ENCODE data around the gene MYDGF.
A peak's percentile ranks its signal among the peaks of the same experiment; 100 is the strongest.
"Not testable (repeated sequence)": the region's sequence is repeated elsewhere in the genome, so short reads cannot be mapped to it uniquely, and the experiment has no call there.

Gene MYDGF

GRCh38 chr19:4669723-4670480 is at the start of gene MYDGF:
Gene MYDGF, minus strand, starts transcription at chr19:4670342. Its CDS starts 8 bp downstream, at chr19:4670334.
- Mint-ChIP-seq H3K27me3 (ENCODE audit: low read depth) (no peaks in the 10 kb centered on the region), H3K4me1 (ENCODE audit: low read depth) (peaks cover 6% of the 10 kb centered on the region), H3K4me3 (peak within 1 kb of the TSS; percentile 87), H3K36me3 (ENCODE audit: low read depth) (peaks cover 13% of the 10 kb centered on the region), H3K9me3 (no peaks in the 10 kb centered on the region), H3K27ac (peak within 1 kb of the TSS; percentile 70)

- Mint-ChIP-seq H3K4me1 (ENCODE audit: low read depth) (peaks cover 18% of the 10 kb centered on the region), H3K9me3 (no peaks in the 10 kb centered on the region), H3K4me3 (no peak overlapping the region), H3K36me3 (ENCODE audit: low read depth) (peaks cover 32% of the 10 kb centered on the region), H3K27ac (no peak overlapping the region), H3K27me3 (ENCODE audit: low read depth) (peaks cover 6% of the 10 kb centered on the region)
Observed at GRCh38 chr19:4719499-4719866, 49.3 kb upstream of the MYDGF start.

DNA sequence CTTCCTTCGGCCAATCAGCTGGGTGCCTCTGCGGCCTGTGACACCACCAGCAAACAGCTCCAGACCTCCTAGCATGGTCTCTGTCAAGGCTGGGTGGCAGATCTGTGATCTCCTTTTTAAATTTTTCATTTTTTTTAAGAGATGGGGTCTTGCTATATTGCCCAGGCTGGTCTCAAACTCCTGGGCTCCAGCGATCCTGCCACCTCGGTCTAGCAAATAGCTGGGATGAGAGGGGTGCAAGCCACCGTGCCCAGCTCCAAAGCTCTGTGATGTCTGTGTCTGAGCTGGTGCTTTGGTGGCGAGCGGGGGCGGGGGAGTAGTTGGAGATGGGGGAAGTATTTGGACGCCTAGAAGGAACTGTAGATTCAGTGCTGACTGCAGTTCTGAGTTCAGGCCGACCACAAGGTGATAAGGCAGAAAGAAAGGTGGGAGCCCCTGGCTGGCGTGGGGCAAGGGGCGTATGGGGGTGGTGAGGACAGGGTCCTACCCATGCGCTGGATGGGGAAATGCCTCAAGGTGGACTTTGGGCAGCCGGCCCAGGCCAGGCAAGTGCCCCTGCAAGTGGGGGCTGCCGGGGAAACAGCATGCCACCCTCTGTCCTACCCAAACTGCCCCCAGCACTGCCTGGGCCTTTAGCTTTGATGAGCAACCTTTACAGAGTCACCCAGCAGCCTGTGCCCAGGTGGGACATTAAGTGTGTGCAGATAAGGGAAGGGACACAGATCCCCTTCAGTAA is 48.0 kb upstream of the MYDGF start:
- no peak overlapping the region for H3K27ac Mint-ChIP-seq
- peaks cover 12% of the 10 kb centered on the region for H3K4me1 Mint-ChIP-seq (ENCODE audit: low read depth)
- H3K9me3 Mint-ChIP-seq, result no peaks in the 10 kb centered on the region
- H3K36me3 Mint-ChIP-seq (ENCODE audit: low read depth), result peaks cover 29% of the 10 kb centered on the region
- H3K27me3 Mint-ChIP-seq (ENCODE audit: low read depth), result no peaks in the 10 kb centered on the region
- H3K4me3 Mint-ChIP-seq, result no peak overlapping the region

GRCh38 chr19:4717191-4717965 is 47.2 kb upstream of the MYDGF start:
- Mint-ChIP-seq H3K36me3 (ENCODE audit: low read depth) (peaks cover 26% of the 10 kb centered on the region), H3K4me3 (no peak overlapping the region), H3K27ac (no peak overlapping the region), H3K4me1 (ENCODE audit: low read depth) (peaks cover 8% of the 10 kb centered on the region), H3K9me3 (no peaks in the 10 kb centered on the region), H3K27me3 (ENCODE audit: low read depth) (no peaks in the 10 kb centered on the region)

- H3K4me1 Mint-ChIP-seq (ENCODE audit: low read depth), result peaks cover 2% of the 10 kb centered on the region
- no peaks in the 10 kb centered on the region for H3K27me3 Mint-ChIP-seq (ENCODE audit: low read depth)
- no peaks in the 10 kb centered on the region for H3K9me3 Mint-ChIP-seq
- H3K27ac Mint-ChIP-seq, result no peak overlapping the region
- peaks cover 29% of the 10 kb centered on the region for H3K36me3 Mint-ChIP-seq (ENCODE audit: low read depth)
- H3K4me3 Mint-ChIP-seq, result no peak overlapping the region
Observed at GRCh38 chr19:4715529-4716221, 45.5 kb upstream of the MYDGF start.

DNA sequence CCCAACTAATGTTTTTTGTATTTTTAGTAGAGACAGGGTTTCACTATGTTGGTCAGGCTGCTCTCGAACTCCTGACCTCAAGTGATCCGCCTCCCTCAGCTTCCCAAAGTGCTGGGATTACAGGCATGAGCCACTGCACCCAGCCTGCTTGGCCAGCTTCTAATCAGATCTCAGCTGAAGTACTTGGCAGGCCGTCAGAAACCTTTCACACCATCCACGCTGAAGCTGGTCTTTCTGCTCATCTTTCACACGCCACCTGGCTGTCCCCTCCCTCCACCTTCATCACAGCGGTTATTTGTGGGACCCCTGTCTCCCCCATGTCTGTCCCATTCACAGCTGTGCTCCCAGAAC is 45.0 kb upstream of the MYDGF start:
- H3K36me3 Mint-ChIP-seq (ENCODE audit: low read depth), result peaks cover 25% of the 10 kb centered on the region
- not testable (repeated sequence) for H3K27me3 Mint-ChIP-seq (ENCODE audit: low read depth); H3K4me3 Mint-ChIP-seq; H3K4me1 Mint-ChIP-seq (ENCODE audit: low read depth); H3K27ac Mint-ChIP-seq; H3K9me3 Mint-ChIP-seq

DNA sequence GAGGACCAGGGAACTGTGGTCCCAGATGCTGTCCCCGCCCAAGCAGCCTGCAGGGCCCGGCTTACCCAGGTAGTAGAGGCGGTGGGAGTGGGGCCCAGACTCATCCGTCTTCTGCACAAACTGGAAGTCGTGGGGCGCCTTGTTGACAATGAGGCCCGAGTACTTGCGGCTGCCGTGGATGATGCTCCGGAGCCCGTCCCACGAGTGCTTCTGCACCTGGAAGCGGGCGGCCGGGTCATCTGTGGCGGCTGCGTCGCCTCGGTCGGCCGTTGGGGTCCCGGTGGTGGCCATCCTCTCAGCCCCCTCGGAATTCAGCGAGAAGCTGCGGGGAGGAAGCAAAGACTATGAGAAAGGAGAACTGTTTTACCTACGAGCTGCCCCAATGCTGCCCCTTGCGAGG is 43.9 kb upstream of the MYDGF start:
- no peaks in the 10 kb centered on the region for H3K9me3 Mint-ChIP-seq
- H3K4me3 Mint-ChIP-seq, result no peak overlapping the region
- H3K4me1 Mint-ChIP-seq (ENCODE audit: low read depth), result peaks cover 5% of the 10 kb centered on the region
- H3K27ac Mint-ChIP-seq, result no peak overlapping the region
- peaks cover 25% of the 10 kb centered on the region for H3K36me3 Mint-ChIP-seq (ENCODE audit: low read depth)
- H3K27me3 Mint-ChIP-seq (ENCODE audit: low read depth), result no peaks in the 10 kb centered on the region

GRCh38 chr19:4713384-4713951 is 43.3 kb upstream of the MYDGF start:
- H3K4me1 Mint-ChIP-seq (ENCODE audit: low read depth), result peaks cover 5% of the 10 kb centered on the region
- no peaks in the 10 kb centered on the region for H3K27me3 Mint-ChIP-seq (ENCODE audit: low read depth)
- no peak overlapping the region for H3K27ac Mint-ChIP-seq
- H3K36me3 Mint-ChIP-seq (ENCODE audit: low read depth), result peaks cover 21% of the 10 kb centered on the region
- no peaks in the 10 kb centered on the region for H3K9me3 Mint-ChIP-seq
- no peak overlapping the region for H3K4me3 Mint-ChIP-seq

GRCh38 chr19:4712771-4713170 is 42.6 kb upstream of the MYDGF start:
- H3K9me3 Mint-ChIP-seq, result no peaks in the 10 kb centered on the region
- H3K4me1 Mint-ChIP-seq (ENCODE audit: low read depth), result peaks cover 5% of the 10 kb centered on the region
- no peak overlapping the region for H3K27ac Mint-ChIP-seq
- no peaks in the 10 kb centered on the region for H3K27me3 Mint-ChIP-seq (ENCODE audit: low read depth)
- H3K36me3 Mint-ChIP-seq (ENCODE audit: low read depth), result peaks cover 19% of the 10 kb centered on the region
- H3K4me3 Mint-ChIP-seq, result no peak overlapping the region

DNA sequence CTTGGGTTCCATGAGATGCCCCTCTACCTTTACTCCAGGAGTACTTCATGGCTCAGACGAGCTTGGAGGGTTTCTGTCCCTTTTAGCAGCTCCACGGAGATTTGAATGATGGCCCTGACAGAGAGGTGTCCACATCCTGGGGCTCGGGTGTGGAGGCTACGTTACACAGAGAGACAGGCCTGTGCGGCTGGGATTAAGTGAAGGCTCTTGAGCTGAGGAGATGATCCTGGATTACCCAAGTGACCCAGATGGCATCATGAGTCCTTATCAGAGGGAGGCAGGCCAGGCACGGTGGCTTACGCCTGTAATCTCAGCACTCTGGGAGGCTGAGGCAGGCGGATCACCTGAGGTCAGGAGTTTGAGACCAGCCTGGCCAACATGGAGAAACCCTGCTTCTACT is 41.1 kb upstream of the MYDGF start:
- no peak overlapping the region for H3K4me3 Mint-ChIP-seq
- peaks cover 16% of the 10 kb centered on the region for H3K36me3 Mint-ChIP-seq (ENCODE audit: low read depth)
- H3K9me3 Mint-ChIP-seq, result no peaks in the 10 kb centered on the region
- H3K27ac Mint-ChIP-seq, result no peak overlapping the region
- no peaks in the 10 kb centered on the region for H3K27me3 Mint-ChIP-seq (ENCODE audit: low read depth)
- peaks cover 5% of the 10 kb centered on the region for H3K4me1 Mint-ChIP-seq (ENCODE audit: low read depth)

DNA sequence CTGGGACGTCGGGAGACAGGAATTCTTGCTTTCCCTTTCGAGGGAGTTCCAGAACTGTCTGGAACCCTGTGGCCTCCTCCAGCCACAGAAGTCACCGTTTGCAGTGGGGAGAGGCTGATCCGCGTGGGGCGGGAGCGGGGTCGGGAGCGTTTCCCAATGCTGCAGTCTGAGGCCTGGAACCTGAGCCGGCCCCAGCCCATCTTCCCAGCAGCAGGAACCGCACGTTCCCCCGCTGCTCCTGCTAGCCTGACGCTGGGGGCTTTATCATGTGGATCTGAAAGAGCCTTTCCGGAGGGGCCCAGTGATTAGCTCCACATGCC is 40.1 kb upstream of the MYDGF start:
- no peak overlapping the region for H3K27ac Mint-ChIP-seq
- H3K9me3 Mint-ChIP-seq, result no peaks in the 10 kb centered on the region
- H3K4me3 Mint-ChIP-seq, result no peak overlapping the region
- no peaks in the 10 kb centered on the region for H3K27me3 Mint-ChIP-seq (ENCODE audit: low read depth)
- H3K36me3 Mint-ChIP-seq (ENCODE audit: low read depth), result peaks cover 17% of the 10 kb centered on the region
- peaks cover 5% of the 10 kb centered on the region for H3K4me1 Mint-ChIP-seq (ENCODE audit: low read depth)

GRCh38 chr19:4709440-4710280 is 39.5 kb upstream of the MYDGF start:
- H3K9me3 Mint-ChIP-seq, result no peaks in the 10 kb centered on the region
- peaks cover 15% of the 10 kb centered on the region for H3K36me3 Mint-ChIP-seq (ENCODE audit: low read depth)
- peak overlapping the region; percentile 21 for H3K27ac Mint-ChIP-seq
- no peak overlapping the region for H3K4me3 Mint-ChIP-seq
- no peaks in the 10 kb centered on the region for H3K27me3 Mint-ChIP-seq (ENCODE audit: low read depth)
- peaks cover 5% of the 10 kb centered on the region for H3K4me1 Mint-ChIP-seq (ENCODE audit: low read depth)

DNA sequence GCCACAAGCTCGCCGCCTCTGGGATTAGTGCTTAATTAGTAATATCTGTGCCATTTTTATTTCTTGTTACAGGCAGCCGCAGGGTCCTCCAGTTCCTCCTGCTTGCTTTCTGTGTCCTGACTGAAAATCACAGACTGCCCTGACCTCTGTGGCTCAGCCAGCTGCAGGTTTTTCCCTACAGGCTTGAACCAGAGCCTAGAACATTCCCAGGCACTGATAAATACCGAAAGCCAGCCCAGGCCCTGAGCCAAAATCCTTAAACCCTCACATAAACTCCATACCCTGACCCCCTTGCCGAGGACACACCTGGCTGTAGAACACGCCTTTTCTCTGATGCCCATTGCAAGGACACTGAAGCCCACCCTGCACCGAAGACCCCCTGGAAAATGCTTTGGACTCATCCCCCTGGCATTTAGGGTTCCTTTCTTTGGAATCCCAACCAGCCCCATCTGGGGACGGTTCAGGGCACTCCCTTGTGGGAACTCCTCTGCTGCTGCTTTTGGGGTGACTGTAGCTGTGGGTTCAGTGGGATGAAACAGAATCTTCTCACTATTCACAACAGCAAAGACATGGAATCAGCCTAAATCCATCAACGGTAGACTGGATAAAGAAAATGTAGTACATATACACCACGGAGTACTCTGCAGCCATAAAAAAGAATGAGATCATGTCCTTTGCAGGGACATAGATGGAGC is 38.0 kb upstream of the MYDGF start:
- H3K27ac Mint-ChIP-seq, result peak overlapping the region; percentile 66
- H3K4me3 Mint-ChIP-seq, result no peak overlapping the region
- H3K4me1 Mint-ChIP-seq (ENCODE audit: low read depth), result peaks cover 5% of the 10 kb centered on the region

More for the DNA sequence above, 38.0 kb upstream of the MYDGF start:
- H3K36me3 Mint-ChIP-seq (ENCODE audit: low read depth), result peaks cover 17% of the 10 kb centered on the region
- H3K9me3 Mint-ChIP-seq, result no peaks in the 10 kb centered on the region
- H3K27me3 Mint-ChIP-seq (ENCODE audit: low read depth), result no peaks in the 10 kb centered on the region
